OCI-LY1 (cell line): ENCODE results near the gene SPIN2B.

Source experiments
- EZH2 ChIP-seq: fragments of 200-600 bp; sonication (generic), shearing (Covaris generic); IDR thresholded peaks from 2 replicates; pipeline ENCODE4 v1.8.0; 2017; ENCODE audit warnings: borderline replicate concordance, mixed run types, mild to moderate bottlenecking, antibody characterized with exemption, low read length, moderate library complexity, mixed read lengths
- TF ChIP-seq, protein P1 (sequence below): fragments of 200-600 bp; sonication (generic), shearing (Covaris generic); IDR thresholded peaks from 2 replicates; pipeline ENCODE4 v1.5.1; 2017; ENCODE audit warnings: mild to moderate bottlenecking, antibody characterized with exemption, low read length, moderate library complexity, mixed read lengths

DNA sequence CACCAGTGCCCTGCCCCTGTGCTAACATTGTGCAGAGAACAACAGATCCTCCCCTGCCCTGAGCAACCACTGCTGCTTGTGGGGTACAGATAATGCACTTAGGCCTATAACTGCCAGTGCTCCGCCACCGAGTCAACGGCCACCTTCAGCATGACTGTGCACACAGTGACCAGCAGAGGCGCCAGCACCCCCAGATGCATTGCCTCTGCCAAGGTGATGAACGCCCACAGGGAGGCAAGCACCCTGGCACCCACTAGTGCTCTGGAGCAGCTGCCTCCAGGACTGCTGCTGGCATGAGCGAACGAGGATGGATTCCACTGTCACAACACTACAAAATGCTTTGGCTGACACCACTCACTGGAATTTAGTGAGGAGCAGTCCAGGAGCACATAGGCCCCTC is 38.2 kb downstream of the SPIN2B start:
- TF ChIP-seq, protein P1, sequence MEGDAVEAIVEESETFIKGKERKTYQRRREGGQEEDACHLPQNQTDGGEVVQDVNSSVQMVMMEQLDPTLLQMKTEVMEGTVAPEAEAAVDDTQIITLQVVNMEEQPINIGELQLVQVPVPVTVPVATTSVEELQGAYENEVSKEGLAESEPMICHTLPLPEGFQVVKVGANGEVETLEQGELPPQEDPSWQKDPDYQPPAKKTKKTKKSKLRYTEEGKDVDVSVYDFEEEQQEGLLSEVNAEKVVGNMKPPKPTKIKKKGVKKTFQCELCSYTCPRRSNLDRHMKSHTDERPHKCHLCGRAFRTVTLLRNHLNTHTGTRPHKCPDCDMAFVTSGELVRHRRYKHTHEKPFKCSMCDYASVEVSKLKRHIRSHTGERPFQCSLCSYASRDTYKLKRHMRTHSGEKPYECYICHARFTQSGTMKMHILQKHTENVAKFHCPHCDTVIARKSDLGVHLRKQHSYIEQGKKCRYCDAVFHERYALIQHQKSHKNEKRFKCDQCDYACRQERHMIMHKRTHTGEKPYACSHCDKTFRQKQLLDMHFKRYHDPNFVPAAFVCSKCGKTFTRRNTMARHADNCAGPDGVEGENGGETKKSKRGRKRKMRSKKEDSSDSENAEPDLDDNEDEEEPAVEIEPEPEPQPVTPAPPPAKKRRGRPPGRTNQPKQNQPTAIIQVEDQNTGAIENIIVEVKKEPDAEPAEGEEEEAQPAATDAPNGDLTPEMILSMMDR = no peak
- TF ChIP-seq EZH2 = no peak
